ENCODE measurements around the gene PLEKHG3.

DNA sequence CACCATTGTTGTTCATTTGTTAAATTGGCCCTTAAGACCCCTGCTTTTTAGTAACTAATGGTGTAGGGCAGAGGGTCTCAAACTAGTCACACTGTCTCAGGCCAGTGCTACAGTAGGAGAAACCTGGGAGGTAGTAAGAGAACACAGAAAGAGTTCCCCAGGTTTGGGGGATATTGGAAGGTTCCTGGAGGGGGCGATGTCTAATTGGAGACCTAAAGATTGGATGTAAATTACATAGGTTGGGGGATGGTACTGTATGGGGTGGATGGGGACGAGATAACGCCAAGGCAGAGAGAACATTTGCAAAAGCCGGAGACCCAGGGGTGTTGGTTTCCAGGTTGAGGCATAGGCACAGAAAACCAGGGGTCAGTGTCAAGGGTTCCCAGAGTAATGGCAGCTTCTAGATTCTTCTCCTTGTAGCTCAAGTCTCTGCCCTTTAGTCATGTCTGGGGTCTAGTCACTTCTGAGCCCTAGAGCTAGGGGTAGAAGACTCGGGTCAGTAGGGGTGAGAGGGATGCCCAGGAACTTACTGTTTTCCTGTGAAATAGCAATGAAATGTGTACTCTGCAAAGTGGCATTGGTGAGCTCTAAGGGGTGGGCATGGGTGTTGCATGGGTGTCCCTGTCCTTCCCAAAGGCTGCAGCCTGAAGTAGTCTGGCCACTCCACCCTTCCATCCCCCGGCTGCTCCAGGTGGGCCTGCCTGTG lies 21.8 kb downstream of the PLEKHG3 start:
- TF ChIP-seq FOSL2 (CRISPR knock-in tag; IDR thresholded peaks at IDR 0.05) (no peak), ZSCAN5A (CRISPR knock-in tag; IDR thresholded peaks at IDR 0.05; ENCODE audit: borderline replicate concordance) (no peak)
- TF ChIP-seq, protein P1, sequence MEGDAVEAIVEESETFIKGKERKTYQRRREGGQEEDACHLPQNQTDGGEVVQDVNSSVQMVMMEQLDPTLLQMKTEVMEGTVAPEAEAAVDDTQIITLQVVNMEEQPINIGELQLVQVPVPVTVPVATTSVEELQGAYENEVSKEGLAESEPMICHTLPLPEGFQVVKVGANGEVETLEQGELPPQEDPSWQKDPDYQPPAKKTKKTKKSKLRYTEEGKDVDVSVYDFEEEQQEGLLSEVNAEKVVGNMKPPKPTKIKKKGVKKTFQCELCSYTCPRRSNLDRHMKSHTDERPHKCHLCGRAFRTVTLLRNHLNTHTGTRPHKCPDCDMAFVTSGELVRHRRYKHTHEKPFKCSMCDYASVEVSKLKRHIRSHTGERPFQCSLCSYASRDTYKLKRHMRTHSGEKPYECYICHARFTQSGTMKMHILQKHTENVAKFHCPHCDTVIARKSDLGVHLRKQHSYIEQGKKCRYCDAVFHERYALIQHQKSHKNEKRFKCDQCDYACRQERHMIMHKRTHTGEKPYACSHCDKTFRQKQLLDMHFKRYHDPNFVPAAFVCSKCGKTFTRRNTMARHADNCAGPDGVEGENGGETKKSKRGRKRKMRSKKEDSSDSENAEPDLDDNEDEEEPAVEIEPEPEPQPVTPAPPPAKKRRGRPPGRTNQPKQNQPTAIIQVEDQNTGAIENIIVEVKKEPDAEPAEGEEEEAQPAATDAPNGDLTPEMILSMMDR (CRISPR knock-in tag; IDR thresholded peaks at IDR 0.05) = no peak
- TF ChIP-seq, protein P2, sequence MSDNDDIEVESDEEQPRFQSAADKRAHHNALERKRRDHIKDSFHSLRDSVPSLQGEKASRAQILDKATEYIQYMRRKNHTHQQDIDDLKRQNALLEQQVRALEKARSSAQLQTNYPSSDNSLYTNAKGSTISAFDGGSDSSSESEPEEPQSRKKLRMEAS (IDR thresholded peaks at IDR 0.05) = no peak
